Activated CD4-positive, alpha-beta T cell treated with anti-CD3 and anti-CD28 coated beads for 36 hours (primary cell): Measurements from ENCODE around the gene MED13L. TPM values are rescaled to one million over a fixed set of nuclear protein-coding genes. Genes with fewer than 3 reads are reported as not detected.

Experiments used
- ATAC-seq: fragments of 200-7000 bp; cut with Tn5 transposase; one replicate; pipeline ENCODE4 v1.10.0; 2021; ENCODE audit warnings: mild to moderate bottlenecking, moderate library complexity
- CTCF ChIA-PET: fragments of 350-600 bp; sonication (Branson Sonifier 250); formaldehyde crosslinking; loops from one replicate; lab custom pipeline; 2021; ENCODE audit warnings: antibody characterized with exemption; lab: Charles Lee
- POLR2A ChIA-PET: fragments of 350-600 bp; sonication (Branson Sonifier 250); formaldehyde crosslinking; loops from one replicate; lab custom pipeline; 2021; ENCODE audit warnings: antibody characterized with exemption, inconsistent platforms; lab: Charles Lee
- DNase-seq: peaks from one replicate; pipeline ENCODE4 v3.0.0-alpha.2; 2020
- H3K27ac Mint-ChIP-seq: one replicate; pipeline ENCODE4 v1.8.0; 2021; ENCODE audit warnings: mixed read lengths
- H3K27me3 Mint-ChIP-seq: one replicate; pipeline ENCODE4 v1.8.0; 2021; ENCODE audit warnings: mixed read lengths
- H3K36me3 Mint-ChIP-seq: one replicate; pipeline ENCODE4 v1.8.0; 2021; ENCODE audit warnings: low read depth, mixed read lengths
- H3K4me1 Mint-ChIP-seq: one replicate; pipeline ENCODE4 v1.8.0; 2021; ENCODE audit warnings: mixed read lengths
- H3K4me3 Mint-ChIP-seq: one replicate; pipeline ENCODE4 v1.8.0; 2021; ENCODE audit warnings: mild to moderate bottlenecking, moderate library complexity, mixed read lengths
- H3K9me3 Mint-ChIP-seq: one replicate; pipeline ENCODE4 v1.8.0; 2021; ENCODE audit warnings: low read depth, mixed read lengths
- intact Hi-C, 2 experiments: fragments of 100-400 bp; cut with DNase I in 1 of 2; cut with micrococcal nuclease in 1 of 2; formaldehyde crosslinking; loops; one replicate each; pipeline versions ENCODE4 v1.14.2 to v1.15.1; 2022 to 2024; cut with DNase I, micrococcal nuclease
- total RNA-seq, 2 experiments: library from RNA; stranded (reverse); gene quantifications; one replicate each; pipeline ENCODE4 v1.2.3, GENCODE V29; 2021

The MED13L gene
- total RNA-seq, 2 experiments from 2014 or later = 38.5 to 41.9 TPM

DNA sequence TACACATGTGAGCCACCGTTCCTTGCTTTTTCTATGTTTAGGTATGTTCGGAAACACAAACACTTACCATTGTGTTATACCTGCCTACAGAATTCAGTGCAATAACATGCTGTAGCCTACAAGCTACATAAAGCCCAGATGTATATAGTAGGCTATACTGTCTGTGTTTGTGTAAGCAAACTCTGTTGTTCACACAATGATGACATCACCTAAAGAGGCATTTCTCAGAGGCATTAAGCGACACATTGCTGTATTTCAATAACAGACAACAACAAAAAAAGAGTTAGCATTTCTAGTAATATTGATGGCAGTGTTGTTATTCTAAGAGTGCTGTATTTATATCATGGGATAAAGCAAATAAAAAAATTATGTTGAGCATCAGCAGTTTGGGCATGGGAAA is 70.2 kb downstream of the MED13L start:
- H3K9me3 Mint-ChIP-seq = no peaks in the 10 kb centered on the region
- H3K27ac Mint-ChIP-seq = no peak overlapping the region
- DNase-seq (no peak), ATAC-seq (no peak)
- H3K4me1 Mint-ChIP-seq = peaks cover 58% of the 10 kb centered on the region
- ChIA-PET POLR2A (no interaction called here), CTCF (no interaction called here)
- intact Hi-C loops = no loop called here
- no peaks in the 10 kb centered on the region for H3K27me3 Mint-ChIP-seq
- peaks cover 5% of the 10 kb centered on the region for H3K36me3 Mint-ChIP-seq
- H3K4me3 Mint-ChIP-seq = no peak overlapping the region

GRCh38 chr12:116206828-116207227 is 70.7 kb downstream of the MED13L start:
- intact Hi-C loops = no loop called here
- ATAC-seq (peak; percentile 60), DNase-seq (peak; percentile 22)
- peaks cover 5% of the 10 kb centered on the region for H3K36me3 Mint-ChIP-seq
- no peak overlapping the region for H3K4me3 Mint-ChIP-seq
- POLR2A ChIA-PET = no interaction called here
- H3K9me3 Mint-ChIP-seq = no peaks in the 10 kb centered on the region
- no peak overlapping the region for H3K27ac Mint-ChIP-seq
- CTCF ChIA-PET = no interaction called here
- peaks cover 57% of the 10 kb centered on the region for H3K4me1 Mint-ChIP-seq
- no peaks in the 10 kb centered on the region for H3K27me3 Mint-ChIP-seq

GRCh38 chr12:116204785-116205184 is 72.7 kb downstream of the MED13L start:
- peaks cover 55% of the 10 kb centered on the region for H3K4me1 Mint-ChIP-seq
- ATAC-seq (no peak), DNase-seq (no peak)
- H3K27ac Mint-ChIP-seq = no peak overlapping the region
- intact Hi-C loops = no loop called here
- no peaks in the 10 kb centered on the region for H3K9me3 Mint-ChIP-seq
- no peak overlapping the region for H3K4me3 Mint-ChIP-seq
- H3K36me3 Mint-ChIP-seq = peaks cover 5% of the 10 kb centered on the region
- POLR2A ChIA-PET = no interaction called here
- CTCF ChIA-PET = interaction anchor here (1.4 kb wide), 3 partner anchors 9 to 208 kb away, joined by 3 to 6 read pairs (median 4); no protein-coding TSS in a partner anchor
- H3K27me3 Mint-ChIP-seq = no peaks in the 10 kb centered on the region

GRCh38 chr12:116204169-116204568 is 73.3 kb downstream of the MED13L start:
- ChIA-PET POLR2A (no interaction called here), CTCF (interaction anchor here (1.1 to 1.4 kb wide), 3 partner anchors 10 to 207 kb away, joined by 3 to 4 read pairs (median 3); no protein-coding TSS in a partner anchor)
- ATAC-seq = no peak
- Mint-ChIP-seq H3K27me3 (no peaks in the 10 kb centered on the region), H3K4me1 (peaks cover 52% of the 10 kb centered on the region), H3K4me3 (no peak overlapping the region), H3K27ac (no peak overlapping the region), H3K9me3 (no peaks in the 10 kb centered on the region), H3K36me3 (peaks cover 5% of the 10 kb centered on the region)
- DNase-seq = no peak
- intact Hi-C loops = no loop called here

DNA sequence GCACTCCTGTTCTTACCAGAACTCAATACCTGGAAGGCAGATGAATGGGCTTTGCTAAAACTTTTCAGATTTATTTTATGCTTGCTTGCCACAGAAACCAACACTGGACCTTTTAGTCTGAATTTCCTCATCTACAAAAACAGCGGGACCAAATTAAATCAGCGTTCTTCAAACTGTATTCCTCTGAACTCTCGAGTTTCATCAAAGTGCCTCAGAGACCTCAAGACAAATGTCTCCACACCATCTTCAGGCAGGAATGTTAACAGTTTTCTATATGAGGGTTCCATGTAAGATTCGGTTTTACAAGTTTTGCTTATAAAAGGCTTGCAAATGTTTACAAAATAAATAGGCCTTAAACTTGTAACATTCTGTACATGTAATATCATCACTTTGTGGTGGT is 74.6 kb downstream of the MED13L start:
- no peak overlapping the region for H3K4me3 Mint-ChIP-seq
- H3K4me1 Mint-ChIP-seq = peaks cover 55% of the 10 kb centered on the region
- CTCF ChIA-PET = interaction anchor here (1.1 kb wide), 1 partner anchor 9 kb away, joined by 3 read pairs; no protein-coding TSS in a partner anchor
- intact Hi-C loops = no loop called here
- DNase-seq (no peak), ATAC-seq (no peak)
- H3K36me3 Mint-ChIP-seq = peaks cover 5% of the 10 kb centered on the region
- no peaks in the 10 kb centered on the region for H3K9me3 Mint-ChIP-seq
- H3K27ac Mint-ChIP-seq = no peak overlapping the region
- no peaks in the 10 kb centered on the region for H3K27me3 Mint-ChIP-seq
- POLR2A ChIA-PET = no interaction called here

GRCh38 chr12:116202433-116202832 is 75.1 kb downstream of the MED13L start:
- H3K4me3 Mint-ChIP-seq = no peak overlapping the region
- intact Hi-C loops = no loop called here
- H3K9me3 Mint-ChIP-seq = no peaks in the 10 kb centered on the region
- no peak overlapping the region for H3K27ac Mint-ChIP-seq
- ATAC-seq (no peak), DNase-seq (no peak)
- CTCF ChIA-PET = interaction anchor here (0.9 to 1.5 kb wide), 6 partner anchors 8 to 203 kb away, joined by 3 to 4 read pairs (median 3); no protein-coding TSS in a partner anchor
- peaks cover 54% of the 10 kb centered on the region for H3K4me1 Mint-ChIP-seq
- peaks cover 5% of the 10 kb centered on the region for H3K36me3 Mint-ChIP-seq
- POLR2A ChIA-PET = no interaction called here
- H3K27me3 Mint-ChIP-seq = no peaks in the 10 kb centered on the region

DNA sequence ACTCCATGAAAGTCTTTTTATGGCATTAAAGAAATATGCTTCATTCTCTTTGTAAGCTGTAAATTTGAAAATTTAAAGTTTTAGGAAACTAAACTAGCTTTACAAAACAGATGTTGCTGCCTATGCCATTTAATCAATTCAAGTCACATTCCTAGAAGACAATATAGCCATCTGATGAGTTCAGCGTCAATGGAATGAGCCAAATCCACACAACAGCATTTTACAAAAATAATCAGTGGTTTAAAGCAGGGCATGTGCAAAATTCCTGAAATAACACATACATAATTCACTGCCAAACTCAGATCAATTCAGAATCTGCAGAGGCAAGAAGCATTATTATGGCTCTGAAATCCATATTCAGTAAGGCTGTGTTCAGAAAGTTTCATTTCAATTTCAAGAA is 75.6 kb downstream of the MED13L start:
- Mint-ChIP-seq H3K4me3 (no peak overlapping the region), H3K27ac (no peak overlapping the region), H3K27me3 (no peaks in the 10 kb centered on the region), H3K36me3 (peaks cover 5% of the 10 kb centered on the region), H3K9me3 (no peaks in the 10 kb centered on the region), H3K4me1 (peaks cover 54% of the 10 kb centered on the region)
- CTCF ChIA-PET = interaction anchor here (0.8 to 1.5 kb wide), 9 partner anchors 9 to 203 kb away, joined by 3 to 4 read pairs (median 3); no protein-coding TSS in a partner anchor
- POLR2A ChIA-PET = no interaction called here
- ATAC-seq = no peak
- no peak for DNase-seq
- intact Hi-C loops = no loop called here

GRCh38 chr12:116201359-116201758 is 76.1 kb downstream of the MED13L start:
- Mint-ChIP-seq H3K36me3 (peaks cover 5% of the 10 kb centered on the region), H3K4me3 (no peak overlapping the region), H3K27ac (no peak overlapping the region), H3K9me3 (no peaks in the 10 kb centered on the region), H3K27me3 (no peaks in the 10 kb centered on the region), H3K4me1 (peaks cover 51% of the 10 kb centered on the region)
- ATAC-seq = no peak
- CTCF ChIA-PET = interaction anchor here (0.6 to 1.5 kb wide), 8 partner anchors 25 to 202 kb away, joined by 3 to 5 read pairs (median 3); no protein-coding TSS in a partner anchor
- no peak for DNase-seq
- intact Hi-C loops = no loop called here
- POLR2A ChIA-PET = no interaction called here

DNA sequence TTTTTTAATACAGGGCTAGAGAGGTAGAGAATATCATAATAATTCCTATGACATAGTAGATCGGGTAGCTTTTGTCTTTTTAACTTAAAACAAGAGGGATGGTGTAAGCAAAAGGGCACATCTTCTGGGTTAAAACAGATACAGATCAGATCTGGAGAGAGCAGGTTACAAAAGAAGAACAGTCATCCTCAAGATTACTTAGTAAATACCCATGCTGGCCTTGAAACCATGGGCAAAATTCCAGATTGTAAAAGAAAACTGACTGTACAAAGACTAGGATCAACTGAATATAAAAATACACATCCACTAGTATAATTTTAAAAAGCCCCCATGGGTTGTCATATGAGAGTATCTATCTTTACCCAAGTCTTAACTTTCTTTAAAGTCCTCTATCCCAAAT is 76.7 kb downstream of the MED13L start:
- Mint-ChIP-seq H3K4me3 (no peak overlapping the region), H3K4me1 (peaks cover 52% of the 10 kb centered on the region), H3K27ac (no peak overlapping the region), H3K36me3 (peaks cover 5% of the 10 kb centered on the region), H3K27me3 (no peaks in the 10 kb centered on the region), H3K9me3 (no peaks in the 10 kb centered on the region)
- POLR2A ChIA-PET = no interaction called here
- CTCF ChIA-PET = interaction anchor here (0.6 to 1.5 kb wide), 5 partner anchors 23 to 191 kb away, joined by 3 to 5 read pairs (median 4); no protein-coding TSS in a partner anchor
- ATAC-seq (no peak), DNase-seq (no peak)
- intact Hi-C loops = no loop called here

- ChIA-PET POLR2A (no interaction called here), CTCF (interaction anchor here (0.6 to 0.9 kb wide), 2 partner anchors 144 to 160 kb away, joined by 3 read pairs; no protein-coding TSS in a partner anchor)
- Mint-ChIP-seq H3K27ac (no peak overlapping the region), H3K9me3 (no peaks in the 10 kb centered on the region), H3K36me3 (peaks cover 5% of the 10 kb centered on the region), H3K4me1 (peaks cover 65% of the 10 kb centered on the region), H3K27me3 (no peaks in the 10 kb centered on the region), H3K4me3 (no peak overlapping the region)
- DNase-seq (no peak), ATAC-seq (no peak)
- intact Hi-C loops = loop anchor here (5.0 to 10.0 kb wide), 2 partner anchors 57 to 134 kb away; no protein-coding TSS in a partner anchor
Observed at GRCh38 chr12:116199160-116199706, 78.3 kb downstream of the MED13L start.

DNA sequence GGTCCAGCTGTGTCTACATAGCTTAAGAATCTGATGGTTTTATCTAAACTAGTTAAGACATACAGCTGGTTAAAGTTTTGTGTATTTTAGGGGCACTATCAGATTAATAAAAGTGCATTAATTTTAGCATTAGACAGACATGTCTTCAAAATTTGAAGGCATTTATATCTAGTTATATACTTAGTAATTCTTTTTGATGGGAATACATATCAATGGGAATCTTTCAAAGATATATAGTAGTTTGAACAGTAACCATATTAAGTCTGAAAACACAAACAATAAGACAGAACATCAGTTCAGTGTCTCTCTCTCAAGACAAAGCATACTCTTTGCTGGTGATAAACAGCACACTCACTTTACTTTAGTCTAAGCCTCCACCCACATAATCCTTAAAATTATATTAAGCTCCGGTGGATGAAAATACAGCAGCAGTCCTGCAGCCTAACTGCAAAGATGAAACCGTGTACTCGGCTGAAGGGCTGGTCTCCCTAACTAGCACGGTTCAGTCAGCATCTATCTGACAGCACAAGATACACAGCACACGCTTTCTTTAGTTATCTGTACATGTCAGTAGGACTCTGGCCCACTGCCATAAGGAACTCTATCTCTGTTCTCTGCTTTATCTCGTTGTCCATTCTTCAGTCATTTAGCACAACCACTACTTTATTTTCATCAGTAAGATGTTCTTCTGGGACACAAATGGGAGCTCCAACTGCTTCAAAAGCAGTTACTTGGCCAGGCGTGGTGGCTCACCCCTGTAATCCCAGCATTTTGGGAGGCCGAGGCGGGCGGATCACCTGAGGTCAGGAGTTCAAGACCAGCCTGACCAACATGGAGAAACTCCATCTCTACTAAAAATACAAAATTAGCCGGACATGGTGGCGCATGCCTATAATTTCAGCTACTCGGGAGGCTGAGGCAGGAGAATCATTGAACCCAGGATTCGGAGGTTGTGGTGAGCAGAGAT is 80.5 kb downstream of the MED13L start:
- intact Hi-C loops = loop anchor here (5.0 to 10.0 kb wide), 2 partner anchors 55 to 132 kb away; no protein-coding TSS in a partner anchor
- no peaks in the 10 kb centered on the region for H3K9me3 Mint-ChIP-seq
- ATAC-seq (no peak), DNase-seq (no peak)
- H3K36me3 Mint-ChIP-seq = peaks cover 1% of the 10 kb centered on the region
- no peak overlapping the region for H3K4me3 Mint-ChIP-seq
- no peak overlapping the region for H3K27ac Mint-ChIP-seq
- H3K4me1 Mint-ChIP-seq = peaks cover 71% of the 10 kb centered on the region
- no peaks in the 10 kb centered on the region for H3K27me3 Mint-ChIP-seq
- CTCF ChIA-PET = interaction anchor here (1.1 to 2.4 kb wide), 3 partner anchors 9 to 71 kb away, joined by 3 to 6 read pairs (median 3); no protein-coding TSS in a partner anchor
- POLR2A ChIA-PET = no interaction called here
